HG02973 (cell line): ENCODE measurements around the gene PGD.
"Not testable (repeated sequence)": the region's sequence is repeated elsewhere in the genome, so short reads cannot be mapped to it uniquely, and the experiment has no call there.

Source experiments
- ATAC-seq: cut with Tn5 transposase; IDR thresholded peaks from one replicate; pipeline ENCODE4 v1.9.1; 2021; ENCODE audit warnings: moderate library complexity; ENCODE audit not compliant: unreplicated experiment

The PGD gene

GRCh38 chr1:10398734-10399443 is at the start of gene PGD:
TSS of gene PGD (plus strand) at chr1:10399064. CDS start at chr1:10399118, 54 bp downstream.
- ATAC-seq = peak; percentile 90

GRCh38 chr1:10353282-10353681 is 45.6 kb upstream of the PGD start:
- no peak for ATAC-seq

GRCh38 chr1:10353693-10354092 is 45.2 kb upstream of the PGD start:
- no peak for ATAC-seq

- no peak for ATAC-seq
Measured at GRCh38 chr1:10360045-10360444, 38.8 kb upstream of the PGD start.

- no peak for ATAC-seq
Measured at GRCh38 chr1:10361515-10361914, 37.3 kb upstream of the PGD start.

GRCh38 chr1:10368194-10368593 is 30.7 kb upstream of the PGD start:
- ATAC-seq = no peak

GRCh38 chr1:10374442-10374860 is 24.4 kb upstream of the PGD start:
- no peak for ATAC-seq

GRCh38 chr1:10377365-10378029 is 21.4 kb upstream of the PGD start:
- ATAC-seq = not testable (repeated sequence)

- no peak for ATAC-seq
Measured at GRCh38 chr1:10378081-10378841, 20.6 kb upstream of the PGD start.

GRCh38 chr1:10379101-10379620 is 19.7 kb upstream of the PGD start:
- no peak for ATAC-seq

- ATAC-seq = no peak
Measured at GRCh38 chr1:10379676-10380075, 19.2 kb upstream of the PGD start.

GRCh38 chr1:10380594-10381275 is 18.1 kb upstream of the PGD start:
- no peak for ATAC-seq

GRCh38 chr1:10383630-10384029 is 15.2 kb upstream of the PGD start:
- ATAC-seq = no peak

- ATAC-seq = no peak
Measured at GRCh38 chr1:10384219-10384618, 14.6 kb upstream of the PGD start.

- no peak for ATAC-seq
Measured at GRCh38 chr1:10386761-10387676, 11.8 kb upstream of the PGD start.

- no peak for ATAC-seq
Measured at GRCh38 chr1:10387677-10388386, 11.0 kb upstream of the PGD start.

- ATAC-seq = no peak
Measured at GRCh38 chr1:10388387-10388715, 10.5 kb upstream of the PGD start.

GRCh38 chr1:10389271-10389973 is 9.4 kb upstream of the PGD start:
- no peak for ATAC-seq

GRCh38 chr1:10396870-10397269 is 2.0 kb upstream of the PGD start:
- no peak for ATAC-seq
